GM18867 (cell line): ENCODE results near the gene PLA2G6.
"Not testable (repeated sequence)": the region's sequence is repeated elsewhere in the genome, so short reads cannot be mapped to it uniquely, and the experiment has no call there.

Experiments used
- ATAC-seq: cut with Tn5 transposase; IDR thresholded peaks from one replicate; pipeline ENCODE4 v1.9.1; 2021; ENCODE audit warnings: mild to moderate bottlenecking, moderate library complexity; ENCODE audit not compliant: unreplicated experiment

PLA2G6 gene

DNA sequence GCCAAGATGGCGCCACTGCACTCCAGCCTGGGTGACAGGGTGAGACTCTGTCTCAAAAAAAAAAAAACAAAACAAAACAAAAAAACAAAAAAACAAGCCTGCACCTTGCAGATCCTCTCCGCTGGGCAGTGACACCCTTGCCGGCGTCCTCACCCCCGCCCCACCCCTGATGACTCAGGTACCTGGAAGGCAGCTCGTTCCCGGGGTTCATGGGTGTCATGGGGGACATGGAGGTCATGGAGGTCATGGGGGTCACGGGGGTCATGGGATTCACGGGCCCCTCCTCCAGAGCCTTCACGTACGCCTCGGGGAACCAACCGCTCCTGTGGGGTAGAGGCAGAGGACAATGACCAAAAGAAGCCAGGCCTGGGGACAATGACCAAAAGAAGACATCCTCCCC, 94.7 kb downstream of the PLA2G6 start:
- ATAC-seq = no peak

DNA sequence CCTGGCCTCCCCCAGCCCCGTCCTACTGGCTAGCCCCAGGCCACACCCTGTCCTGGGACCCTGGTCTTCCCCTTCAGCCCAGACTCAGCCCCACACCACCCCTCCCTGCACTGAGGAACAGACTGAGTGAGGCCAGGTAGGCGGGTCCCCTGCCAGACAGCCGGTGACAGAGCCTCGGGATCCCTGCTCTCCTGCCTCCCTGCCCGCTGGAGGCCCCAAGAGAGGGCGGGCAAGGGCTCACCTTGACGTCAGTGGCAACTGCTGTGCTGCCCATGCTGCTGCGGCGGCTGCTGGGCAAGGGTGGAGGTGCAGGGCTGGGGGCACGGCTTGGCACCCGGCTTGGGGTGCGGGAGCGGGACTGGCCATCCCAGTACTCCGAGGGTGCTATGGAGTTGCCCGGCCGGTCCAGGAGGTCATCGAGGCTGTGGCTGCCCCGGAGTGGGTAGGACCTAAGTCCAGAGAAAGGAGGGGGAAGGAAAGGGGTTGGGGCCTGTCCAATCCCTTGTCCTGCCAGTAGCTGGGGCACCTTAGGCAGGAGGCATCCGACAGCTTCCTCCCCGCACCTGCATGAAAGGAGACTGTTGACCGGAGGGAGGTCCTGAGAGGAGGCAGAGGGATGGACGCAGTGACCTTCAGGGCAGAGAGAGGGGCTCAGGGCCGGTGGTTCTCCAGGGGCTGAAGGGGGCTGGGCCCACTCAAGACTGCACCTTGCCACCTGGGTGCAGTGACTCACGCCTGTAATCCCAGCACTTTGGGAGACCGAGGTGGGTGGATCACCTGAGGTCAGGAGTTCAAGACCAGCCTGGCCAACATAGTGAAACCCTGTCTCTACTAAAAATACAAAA, 95.4 kb downstream of the PLA2G6 start:
- ATAC-seq = no peak

DNA sequence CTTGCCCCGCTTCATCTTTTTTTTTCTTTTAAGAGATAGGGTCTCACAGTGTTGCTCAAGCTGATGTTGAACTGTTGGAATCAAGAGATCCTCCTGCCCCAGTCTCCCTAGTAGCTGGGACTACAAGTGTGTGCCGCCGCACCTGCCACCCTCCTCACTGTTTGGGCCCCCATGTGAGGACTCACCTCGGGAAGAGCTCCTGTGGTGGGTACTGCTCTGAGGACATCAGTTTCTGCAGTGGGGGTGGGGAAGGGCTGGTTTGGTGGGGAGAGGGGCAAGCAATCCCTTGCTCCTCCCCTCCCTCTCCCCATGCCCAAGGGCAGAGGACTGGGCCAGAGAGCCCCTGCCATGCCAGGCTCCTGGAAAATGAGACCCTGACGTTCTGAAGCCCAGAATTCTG, 96.1 kb downstream of the PLA2G6 start:
- no peak for ATAC-seq

DNA sequence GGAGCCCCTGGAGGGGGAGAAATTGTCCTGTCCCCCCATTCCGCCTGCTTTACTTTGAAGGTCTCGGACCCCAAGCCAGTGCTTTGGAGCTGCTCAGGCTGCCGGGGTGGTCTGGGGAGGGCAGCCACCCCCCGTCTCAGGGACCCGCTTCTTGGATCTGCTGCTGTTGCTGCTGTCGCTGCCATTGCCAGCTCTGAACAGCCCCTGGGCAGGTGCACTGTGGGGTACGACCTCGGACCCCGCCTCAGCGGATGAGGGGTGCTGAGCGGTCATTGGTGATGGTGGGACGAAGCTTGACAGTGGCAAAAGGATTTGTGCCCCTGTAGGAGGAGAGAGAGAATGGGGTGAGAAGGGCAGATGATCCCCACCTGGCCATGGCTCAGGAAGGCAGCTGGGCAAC, 96.6 kb downstream of the PLA2G6 start:
- no peak for ATAC-seq

DNA sequence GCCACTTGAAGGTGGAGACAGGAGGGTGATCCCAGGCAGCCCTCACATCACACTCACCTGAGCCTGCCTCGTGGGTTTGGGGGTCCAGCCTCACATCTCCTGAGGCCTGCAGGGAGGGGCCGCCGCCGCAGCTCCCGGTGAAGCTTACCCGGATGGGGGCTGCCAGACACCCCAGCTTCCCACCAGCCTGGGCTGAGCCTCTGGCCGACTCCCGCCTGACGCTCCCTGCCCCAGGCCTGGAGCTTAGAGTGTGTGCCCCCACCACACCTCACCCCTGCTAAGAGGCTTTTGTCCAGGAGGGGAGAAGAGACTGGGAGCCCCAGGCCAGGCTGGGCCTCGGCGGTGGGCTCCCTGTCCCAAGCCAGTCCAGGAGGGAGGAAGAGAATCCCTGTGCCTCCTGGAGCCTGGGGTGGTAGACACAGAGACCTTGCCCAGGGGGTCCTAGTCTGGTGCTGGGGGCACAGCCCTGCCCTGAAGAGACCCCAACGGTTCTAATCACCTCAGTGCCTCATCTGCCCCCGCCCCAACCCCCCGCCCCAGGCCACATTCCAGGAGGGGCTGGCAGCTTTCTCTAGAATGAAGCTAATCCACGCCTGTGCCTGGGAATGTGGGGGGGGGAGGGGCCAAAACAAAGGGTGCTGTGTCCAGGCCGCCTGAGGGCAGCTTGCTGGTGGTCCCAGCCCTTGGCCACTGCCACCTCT, 97.5 kb downstream of the PLA2G6 start, which contains the start of gene SLC16A8:
SLC16A8 (minus strand) TSS at position 254 of the 701 bp plus-strand sequence. CDS start 1,311 bp downstream, outside the sequence.
- no peak for ATAC-seq

DNA sequence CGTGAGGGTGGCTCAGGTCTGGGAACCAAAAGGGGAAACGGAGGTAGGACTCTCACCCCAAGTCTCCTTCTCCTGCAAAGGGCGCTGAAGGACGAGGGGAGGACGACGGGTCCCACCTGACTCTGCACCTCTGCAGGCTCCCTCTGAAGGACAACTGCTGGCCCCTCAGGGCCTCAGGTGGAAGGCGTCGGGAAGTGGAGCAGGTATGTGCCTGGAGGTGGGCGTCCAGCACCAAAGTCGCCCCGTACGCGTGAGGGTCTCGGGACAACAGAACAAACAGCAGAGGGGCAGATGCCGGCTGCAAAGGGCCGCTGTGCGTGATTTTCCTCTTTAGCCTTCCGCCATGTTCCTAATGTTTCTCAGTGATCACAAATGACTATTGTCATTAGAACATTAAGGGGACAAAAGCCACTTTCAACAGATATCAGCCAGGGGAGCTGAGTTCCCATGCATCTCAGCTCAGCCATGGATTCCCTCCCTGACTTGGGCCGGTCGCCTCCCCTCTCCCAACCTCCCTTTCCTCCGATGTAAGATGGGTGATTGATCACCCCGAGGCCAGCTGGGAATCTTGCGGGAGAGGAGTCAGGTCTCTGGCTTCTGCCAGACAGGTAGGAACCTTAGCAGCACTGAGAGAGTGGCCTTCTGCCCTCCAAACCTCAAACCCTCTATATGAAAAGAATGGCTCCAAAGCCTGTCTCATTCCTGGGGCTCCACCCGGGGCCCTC, 98.5 kb downstream of the PLA2G6 start:
- ATAC-seq = no peak

DNA sequence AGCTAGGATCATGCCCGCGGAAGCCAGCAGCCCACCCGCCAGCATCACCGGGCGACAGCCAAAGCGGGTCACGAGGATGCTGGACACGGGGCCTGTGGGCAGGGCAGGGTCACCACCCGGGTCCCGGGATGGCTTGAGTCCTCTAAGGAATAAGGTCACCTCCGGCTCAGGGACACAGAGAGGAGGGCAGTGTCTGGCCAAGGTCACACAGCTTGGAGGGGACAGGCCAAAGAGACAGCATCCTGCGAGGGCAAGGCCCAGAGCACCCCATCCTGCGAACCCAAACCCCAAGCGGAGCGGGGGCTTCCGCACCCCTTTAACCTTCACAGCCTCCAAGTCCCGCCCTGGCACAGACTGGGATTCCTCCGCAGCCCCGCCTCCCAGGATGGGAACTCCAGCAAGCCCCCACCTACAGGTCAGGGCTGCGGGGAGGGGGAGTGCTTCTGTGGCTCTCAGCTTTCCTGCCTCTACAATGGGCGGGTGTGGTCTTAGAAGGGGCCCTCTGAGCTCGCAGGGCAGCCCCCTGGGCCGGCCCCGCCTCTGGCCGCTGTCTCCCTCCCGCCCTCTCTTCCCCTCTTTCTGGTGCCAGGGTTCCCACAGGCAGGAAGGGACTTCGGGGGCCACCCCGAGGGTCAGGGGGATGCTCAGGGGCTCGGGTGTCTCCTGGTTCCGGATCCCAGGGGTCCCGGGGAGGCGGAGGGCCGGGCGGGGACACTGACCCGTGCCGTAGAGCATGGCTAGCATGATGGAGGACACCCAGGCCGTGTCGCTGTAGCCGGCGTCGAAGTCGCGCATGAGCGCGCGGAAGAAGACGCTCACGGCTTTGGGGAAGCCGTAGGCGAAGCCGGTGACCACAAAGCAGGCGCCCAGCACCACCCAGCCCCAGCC, 99.4 kb downstream of the PLA2G6 start:
- no peak for ATAC-seq

DNA sequence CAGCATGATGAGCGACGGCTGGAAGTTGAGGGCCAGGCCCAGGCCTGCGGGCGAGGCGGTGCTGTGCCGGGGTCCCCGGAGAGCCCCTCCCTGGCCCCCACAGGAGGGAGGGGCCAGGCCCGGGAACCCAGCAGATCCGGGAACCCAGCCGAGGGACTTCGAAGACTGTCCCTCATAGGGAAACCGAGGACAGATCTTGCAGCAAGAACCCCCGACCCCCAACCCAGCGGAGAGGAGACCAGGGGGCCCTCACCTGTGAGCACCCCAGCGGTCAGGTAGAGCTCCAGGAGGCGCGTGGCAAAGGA, 100.0 kb downstream of the PLA2G6 start:
- no peak for ATAC-seq

DNA sequence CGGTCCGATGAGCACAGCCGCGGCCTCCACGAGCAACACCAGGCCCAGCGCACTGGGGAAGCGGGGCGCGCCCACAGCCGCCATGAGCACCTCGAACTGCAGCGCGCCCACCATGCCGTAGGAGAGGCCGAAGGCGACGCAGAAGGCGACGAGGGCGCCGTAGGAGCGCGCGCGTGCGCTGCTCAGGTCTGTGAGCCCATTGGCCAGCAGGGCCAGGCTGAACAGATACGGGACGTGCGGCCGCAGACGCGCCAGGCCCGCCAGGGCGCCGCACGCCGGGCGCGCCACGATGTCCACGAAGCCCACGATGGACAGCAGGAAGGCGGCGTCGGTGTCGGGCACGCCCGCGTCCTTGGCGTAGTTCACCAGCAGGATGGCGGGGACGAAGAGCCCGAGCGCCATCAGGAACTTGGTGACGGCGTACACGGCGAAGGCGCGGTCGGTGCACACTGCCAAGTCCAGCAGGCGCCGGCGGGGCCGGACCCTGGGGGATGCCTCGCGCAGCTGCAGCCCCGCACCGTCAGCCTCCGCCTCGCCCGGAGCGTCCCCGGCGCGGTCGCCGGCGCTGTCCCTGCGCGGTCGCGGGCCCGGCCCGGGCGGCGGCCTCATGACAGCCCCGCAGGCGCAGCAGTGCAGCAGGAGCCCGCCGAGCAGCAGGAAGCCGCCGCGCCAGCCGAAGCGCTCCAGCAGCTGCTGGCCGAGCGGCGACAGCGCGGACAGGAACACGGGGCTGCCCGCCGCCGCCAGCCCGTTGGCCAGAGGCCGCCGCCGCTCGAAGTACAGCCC, 100.6 kb downstream of the PLA2G6 start:
- no peak for ATAC-seq

DNA sequence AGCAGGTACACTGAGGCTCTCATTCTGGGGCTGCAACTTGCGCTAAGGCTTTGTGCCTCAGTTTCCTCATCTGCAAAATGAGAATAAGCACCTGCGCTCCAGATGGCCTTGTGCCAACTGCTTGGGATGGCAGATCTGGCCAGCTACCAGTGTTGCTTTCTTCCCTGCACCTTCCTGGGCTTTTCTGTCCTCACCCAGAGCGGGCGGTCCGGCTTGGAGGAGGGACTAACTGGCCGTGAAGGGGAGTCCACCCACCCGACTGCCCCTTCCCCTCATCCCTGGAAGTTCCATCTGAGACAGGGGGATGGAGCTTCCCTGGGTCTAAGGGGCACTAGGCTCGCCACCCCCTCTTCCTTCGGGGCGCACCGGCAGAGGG, 101.2 kb downstream of the PLA2G6 start:
- no peak for ATAC-seq

DNA sequence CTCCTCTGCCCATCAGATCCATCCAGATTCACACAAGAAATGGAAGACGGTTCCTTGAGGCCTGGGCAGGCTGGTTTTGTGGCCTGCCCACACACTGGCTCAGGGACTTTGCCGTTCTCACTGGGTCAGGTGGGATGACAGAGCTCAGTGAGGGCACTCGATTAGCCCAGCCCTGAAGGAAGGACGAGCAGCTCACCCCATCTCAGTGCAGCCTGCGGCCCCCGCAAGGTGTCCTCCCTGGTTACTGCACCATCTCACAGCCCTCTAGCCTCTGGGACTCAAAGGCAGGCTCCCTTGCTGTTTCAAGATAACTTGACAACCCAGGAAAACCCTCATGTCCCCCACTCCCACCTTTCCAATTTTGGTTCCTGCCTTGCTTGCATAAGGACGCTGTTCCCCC, 101.8 kb downstream of the PLA2G6 start:
- no peak for ATAC-seq

DNA sequence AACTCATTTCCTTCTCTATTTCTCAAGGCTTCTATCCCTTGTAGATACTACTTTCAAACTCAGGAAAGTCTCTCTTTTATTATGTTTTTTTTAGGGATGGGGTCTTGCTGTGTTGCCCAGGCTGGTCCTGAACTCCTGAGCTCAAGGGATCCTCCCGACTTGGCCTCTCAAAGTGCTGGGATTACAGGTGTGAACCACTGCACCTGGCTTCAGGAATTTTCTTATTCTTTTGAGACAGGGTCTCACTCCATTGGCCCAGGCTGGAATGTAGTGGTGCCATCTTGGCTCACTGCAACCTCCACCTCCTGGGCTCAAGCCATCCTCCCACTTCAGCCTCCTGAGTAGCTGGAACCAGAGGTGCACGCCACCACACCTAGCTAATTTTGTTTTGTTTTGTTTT, 102.4 kb downstream of the PLA2G6 start:
- not testable (repeated sequence) for ATAC-seq

DNA sequence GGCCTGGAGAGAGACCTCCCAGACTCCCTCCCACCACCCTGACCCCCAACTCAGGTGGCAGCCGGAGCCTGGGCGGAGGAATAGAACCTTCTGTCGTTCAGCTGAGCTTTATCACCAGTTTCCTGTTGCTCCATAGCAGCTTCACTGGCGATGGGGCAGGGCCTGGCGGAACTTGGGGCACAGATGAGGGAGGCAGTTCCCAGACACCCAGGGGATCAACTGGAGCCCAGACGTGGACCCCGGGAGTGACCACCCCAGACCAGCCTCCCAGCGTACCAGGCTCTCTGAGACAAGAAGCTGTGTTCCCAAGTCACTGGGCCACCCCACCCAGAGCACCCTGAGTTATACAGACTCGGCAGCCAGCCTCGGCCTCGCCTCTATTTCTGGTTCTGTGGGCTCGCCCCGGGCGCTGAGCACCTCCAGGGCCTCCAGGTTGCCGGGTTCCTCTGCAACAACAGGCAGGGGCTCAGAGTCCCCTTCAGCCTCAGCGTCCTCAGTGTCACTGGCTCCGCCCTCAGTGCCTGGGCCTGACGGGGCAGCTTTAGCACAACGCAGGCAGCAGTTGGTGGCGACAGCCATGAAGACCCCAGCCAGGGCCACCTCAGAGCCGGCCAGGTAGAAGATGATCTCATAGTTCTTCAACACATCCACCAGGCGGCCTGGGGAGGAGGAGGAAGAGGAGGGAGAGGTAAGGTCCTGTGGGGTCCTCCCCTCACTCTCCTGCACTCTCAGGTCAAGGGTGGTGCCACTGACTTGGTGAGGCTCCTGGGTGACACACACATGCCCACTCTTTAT, 103.4 kb downstream of the PLA2G6 start:
- ATAC-seq = no peak

DNA sequence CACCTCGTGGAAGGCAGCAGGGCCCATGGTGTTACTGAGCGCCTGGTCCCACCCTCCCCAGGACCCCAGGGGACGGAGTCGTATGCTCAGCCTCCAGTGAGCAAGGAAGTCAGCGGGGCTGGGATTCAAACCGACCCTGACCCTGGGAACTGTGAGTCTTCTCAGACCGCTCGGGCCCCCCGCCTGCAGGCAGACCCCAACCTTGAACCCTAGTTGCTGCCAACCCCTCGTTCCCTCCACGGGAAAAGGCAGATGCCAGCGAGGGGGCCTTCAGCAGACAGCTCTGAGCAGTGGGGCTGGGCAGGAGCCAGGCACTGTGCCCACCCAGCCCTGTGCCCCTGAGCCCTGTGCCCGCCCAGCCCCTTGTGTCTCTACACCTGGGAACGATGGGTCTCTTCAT, 104.0 kb downstream of the PLA2G6 start:
- no peak for ATAC-seq

DNA sequence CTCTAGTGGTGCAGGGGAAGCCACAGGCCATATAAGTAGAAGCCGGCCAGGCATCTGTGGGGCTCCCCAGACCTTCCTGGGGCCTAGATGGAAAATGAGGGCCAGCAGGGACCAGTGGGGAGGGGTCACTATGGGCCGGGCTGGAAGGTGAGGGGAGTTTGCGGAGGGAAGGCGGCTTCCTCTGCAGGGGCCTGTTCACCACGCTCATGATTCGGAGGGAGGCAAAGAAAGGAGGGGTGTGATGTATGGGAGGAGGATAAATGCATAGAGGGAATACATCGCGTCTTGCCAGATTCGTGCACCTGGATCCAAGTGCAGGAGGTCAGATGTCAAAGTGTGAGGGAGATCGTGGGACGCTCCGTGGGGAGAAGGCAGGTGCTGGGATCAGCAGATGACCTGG, 104.5 kb downstream of the PLA2G6 start:
- no peak for ATAC-seq

DNA sequence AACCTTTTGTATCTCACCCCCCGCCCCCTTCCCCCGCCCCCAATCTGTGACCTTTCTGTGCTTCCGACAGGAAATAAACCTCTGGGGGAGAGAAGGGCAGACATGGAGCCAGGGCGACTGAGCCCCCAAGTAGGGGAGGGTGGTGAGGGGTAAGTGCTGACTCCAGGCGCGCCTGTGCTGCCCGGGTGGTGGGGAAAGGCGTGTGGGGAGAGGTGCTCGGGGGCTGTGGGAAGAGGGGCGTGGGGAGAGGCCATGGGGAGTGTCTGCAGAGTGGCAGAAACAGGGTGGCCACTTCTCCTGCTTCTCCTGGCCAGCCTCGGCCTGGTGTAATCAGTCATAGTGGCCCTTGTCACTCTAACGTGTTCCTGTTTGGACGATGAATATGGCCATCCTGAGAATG, 105.7 kb downstream of the PLA2G6 start:
- ATAC-seq = no peak

DNA sequence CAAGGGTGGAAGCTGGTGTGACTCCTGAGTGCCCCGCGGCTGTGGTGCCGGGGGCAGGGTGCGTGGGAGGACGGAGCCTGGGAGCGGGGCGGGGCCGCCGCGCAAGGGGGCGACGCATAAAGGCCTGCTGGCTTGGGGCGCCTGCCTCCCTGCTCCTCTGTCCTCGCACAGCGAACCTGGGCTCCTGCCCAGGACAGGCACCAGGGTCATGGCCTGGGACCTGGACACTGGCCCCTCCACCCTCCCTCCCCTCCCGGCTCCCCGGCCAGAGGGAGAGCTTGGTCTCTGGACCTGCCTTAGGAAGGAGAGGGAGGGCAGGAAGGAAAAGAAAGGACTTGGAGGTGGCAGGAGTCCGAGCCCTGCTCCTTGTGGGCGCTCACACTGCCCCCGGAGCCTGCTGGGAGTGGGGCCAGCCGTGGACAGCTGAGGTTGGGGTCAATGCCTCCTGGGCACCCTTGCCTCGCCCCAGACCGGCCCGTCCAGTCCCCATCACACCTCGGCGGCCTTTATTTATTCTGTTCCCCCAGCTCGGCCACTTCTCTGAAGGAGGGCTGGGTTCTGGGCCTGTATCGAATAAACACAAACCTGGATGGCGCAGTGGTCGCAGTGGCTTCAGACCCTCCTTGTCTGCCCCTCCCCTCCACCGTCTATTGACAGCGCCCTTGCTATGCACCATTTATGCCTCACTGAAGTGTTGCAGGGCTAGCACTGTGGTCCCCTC, 106.4 kb downstream of the PLA2G6 start:
- no peak for ATAC-seq

DNA sequence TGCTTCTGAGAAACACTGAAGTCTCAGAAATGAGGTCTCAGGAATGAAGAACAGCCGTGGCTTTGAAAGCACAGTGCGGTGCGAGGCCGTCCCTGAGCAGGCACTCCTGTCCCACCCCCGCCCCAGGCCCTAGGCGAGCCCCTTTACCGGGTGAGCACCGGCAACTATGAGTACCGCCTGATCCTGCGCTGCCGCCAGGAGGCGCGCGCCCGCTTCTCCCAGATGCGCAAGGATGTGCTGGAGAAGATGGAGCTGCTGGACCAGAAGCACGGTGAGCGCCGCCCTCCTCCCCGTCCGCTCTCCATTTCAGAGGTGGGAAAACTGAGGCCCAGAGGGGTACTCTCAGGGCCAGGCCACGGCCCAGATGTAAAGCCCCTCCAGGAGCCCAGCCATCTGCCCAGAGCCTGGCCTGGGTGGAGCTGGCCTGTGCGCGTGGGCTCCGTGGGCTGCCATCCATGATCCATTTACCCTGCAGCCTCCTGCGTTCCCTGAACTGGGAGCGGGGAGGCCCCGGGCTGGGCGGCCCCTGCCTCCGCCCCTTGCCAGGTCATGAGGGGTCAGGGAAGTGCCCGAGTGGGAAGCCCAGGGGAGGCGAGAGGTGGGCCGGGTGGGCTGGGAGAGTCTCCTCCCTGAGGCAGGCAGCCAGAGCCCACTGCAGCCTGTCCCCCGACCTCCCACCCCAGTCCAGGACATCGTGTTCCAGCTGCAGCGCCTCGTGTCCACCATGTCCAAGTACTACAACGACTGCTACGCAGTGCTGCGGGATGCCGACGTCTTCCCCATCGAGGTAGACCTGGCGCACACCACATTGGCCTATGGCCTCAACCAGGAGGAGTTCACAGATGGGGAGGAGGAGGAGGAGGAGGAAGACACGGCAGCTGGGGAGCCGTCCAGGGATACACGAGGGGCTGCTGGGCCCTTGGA, 107.2 kb downstream of the PLA2G6 start:
- no peak for ATAC-seq
